ENCODE results near the gene CCS. TPM values are rescaled to one million over a fixed set of nuclear protein-coding genes. Genes with fewer than 3 reads are reported as not detected.

The CCS gene
- total RNA-seq, 6 experiments from 2014 or later = 22.6 to 54.2 (median 34.3) TPM

DNA sequence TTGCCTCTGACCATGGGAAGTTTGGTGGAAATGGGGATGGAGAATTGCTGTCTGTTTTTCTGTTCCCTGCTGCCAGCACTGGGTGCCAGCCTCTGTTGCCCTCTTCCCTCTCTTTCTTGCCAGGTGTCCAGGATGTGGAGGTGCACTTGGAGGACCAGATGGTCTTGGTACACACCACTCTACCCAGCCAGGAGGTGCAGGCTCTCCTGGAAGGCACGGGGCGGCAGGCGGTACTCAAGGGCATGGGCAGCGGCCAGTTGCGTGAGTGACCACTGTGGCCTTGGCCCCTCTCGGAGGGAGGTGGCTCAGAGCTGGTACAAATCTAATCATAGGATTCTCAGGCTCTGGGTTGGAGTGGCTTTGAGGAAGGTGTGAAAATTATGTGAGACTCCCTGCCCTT lies 6.0 kb downstream of the CCS start:
- ATAC-seq (peak in 3 of 4 donors; percentile 19 to 30 (median 23)), DNase-seq (peak in 2 of 3 donors; percentile 60 to 61)
- TF ChIP-seq POLR2A (IDR thresholded peaks at IDR 0.05) = no peak
- TF ChIP-seq, protein P1, sequence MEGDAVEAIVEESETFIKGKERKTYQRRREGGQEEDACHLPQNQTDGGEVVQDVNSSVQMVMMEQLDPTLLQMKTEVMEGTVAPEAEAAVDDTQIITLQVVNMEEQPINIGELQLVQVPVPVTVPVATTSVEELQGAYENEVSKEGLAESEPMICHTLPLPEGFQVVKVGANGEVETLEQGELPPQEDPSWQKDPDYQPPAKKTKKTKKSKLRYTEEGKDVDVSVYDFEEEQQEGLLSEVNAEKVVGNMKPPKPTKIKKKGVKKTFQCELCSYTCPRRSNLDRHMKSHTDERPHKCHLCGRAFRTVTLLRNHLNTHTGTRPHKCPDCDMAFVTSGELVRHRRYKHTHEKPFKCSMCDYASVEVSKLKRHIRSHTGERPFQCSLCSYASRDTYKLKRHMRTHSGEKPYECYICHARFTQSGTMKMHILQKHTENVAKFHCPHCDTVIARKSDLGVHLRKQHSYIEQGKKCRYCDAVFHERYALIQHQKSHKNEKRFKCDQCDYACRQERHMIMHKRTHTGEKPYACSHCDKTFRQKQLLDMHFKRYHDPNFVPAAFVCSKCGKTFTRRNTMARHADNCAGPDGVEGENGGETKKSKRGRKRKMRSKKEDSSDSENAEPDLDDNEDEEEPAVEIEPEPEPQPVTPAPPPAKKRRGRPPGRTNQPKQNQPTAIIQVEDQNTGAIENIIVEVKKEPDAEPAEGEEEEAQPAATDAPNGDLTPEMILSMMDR (IDR thresholded peaks at IDR 0.05) = no peak
- Histone ChIP-seq H3K9me3 (no peaks in the 10 kb centered on the region), H3K4me1 (peaks cover 0 to 68% (median 25%) of the 10 kb centered on the region in 4 donors), H3K4me3 (no peak overlapping the region), H3K27me3 (no peaks in the 10 kb centered on the region), H3K27ac (no peak overlapping the region), H3K36me3 (peaks cover 0 to 4% (median 0%) of the 10 kb centered on the region in 4 donors)
- intact Hi-C loops (cut with DNase I) = no loop called here
- WGBS (ENCODE audit: insufficient coverage, low coverage, low lambda C conversion rate, missing lambda C conversion rate) = no CpG with 5 or more reads among the region's 6 CpGs

- Histone ChIP-seq H3K27ac (peak overlapping the region in 2 of 3 donors; percentile 69 to 89), H3K9me3 (no peaks in the 10 kb centered on the region), H3K4me3 (no peak overlapping the region), H3K27me3 (no peaks in the 10 kb centered on the region), H3K36me3 (peaks cover 0 to 4% (median 0%) of the 10 kb centered on the region in 4 donors), H3K4me1 (peaks cover 0 to 64% (median 24%) of the 10 kb centered on the region in 4 donors)
- DNase-seq (no peak), ATAC-seq (no peak)
- intact Hi-C loops (cut with DNase I) = no loop called here
- TF ChIP-seq, protein P1 (IDR thresholded peaks at IDR 0.05) = no peak
- TF ChIP-seq POLR2A (IDR thresholded peaks at IDR 0.05) = no peak
- 71% methylated on average over 1 of the region's 2 CpGs for WGBS (ENCODE audit: insufficient coverage, low coverage, low lambda C conversion rate, missing lambda C conversion rate)
These were observed 7.2 kb downstream of the CCS start for GRCh38 chr11:66600219-66600618.

GRCh38 chr11:66600631-66601233 lies 7.7 kb downstream of the CCS start:
- DNase-seq = no peak
- no peak overlapping the region for H3K4me3 ChIP-seq
- H3K27me3 ChIP-seq = no peaks in the 10 kb centered on the region
- TF ChIP-seq, protein P1 (IDR thresholded peaks at IDR 0.05) = no peak
- no peak for TF ChIP-seq POLR2A (IDR thresholded peaks at IDR 0.05)
- intact Hi-C loops (cut with DNase I) = no loop called here
- ATAC-seq = peak; percentile 22 to 42 (median 31)
- H3K9me3 ChIP-seq = no peaks in the 10 kb centered on the region
- peaks cover 0 to 8% (median 0%) of the 10 kb centered on the region in 4 donors for H3K36me3 ChIP-seq
- WGBS (ENCODE audit: insufficient coverage, low coverage, low lambda C conversion rate, missing lambda C conversion rate) = 23% methylated on average over 3 of the region's 4 CpGs
- H3K27ac ChIP-seq = peak overlapping the region in 2 of 3 donors; percentile 69 to 89
- H3K4me1 ChIP-seq = peaks cover 0 to 63% (median 24%) of the 10 kb centered on the region in 4 donors

- Histone ChIP-seq H3K27me3 (no peaks in the 10 kb centered on the region), H3K4me1 (peaks cover 0 to 78% (median 34%) of the 10 kb centered on the region in 4 donors), H3K27ac (peak overlapping the region in 2 of 3 donors; percentile 69 to 89), H3K36me3 (peaks cover 0 to 10% (median under 1%) of the 10 kb centered on the region in 4 donors), H3K4me3 (no peak overlapping the region), H3K9me3 (no peaks in the 10 kb centered on the region)
- no peak for TF ChIP-seq POLR2A (IDR thresholded peaks at IDR 0.05)
- TF ChIP-seq, protein P1 (IDR thresholded peaks at IDR 0.05) = no peak
- intact Hi-C loops (cut with DNase I) = no loop called here
- ATAC-seq = no peak
- DNase-seq = no peak
- 59% methylated on average over 6 of the region's 6 CpGs for WGBS (ENCODE audit: insufficient coverage, low coverage, low lambda C conversion rate, missing lambda C conversion rate)
These were observed 10.1 kb downstream of the CCS start for GRCh38 chr11:66603072-66603471.

Measured in right lobe of liver (tissue), 6 donors.